Endothelial cell (in vitro differentiated cells): Measurements from ENCODE around the gene RORB. TPM values are rescaled to one million over a fixed set of nuclear protein-coding genes. Genes with fewer than 3 reads are reported as not detected.

Experiments used
- DNase-seq: peaks from one replicate; pipeline ENCODE4 v3.0.0; 2021; ENCODE audit warnings: low spot score
- H3K27ac Mint-ChIP-seq: one replicate; pipeline ENCODE4 v1.8.0; 2021; ENCODE audit warnings: mixed read lengths, inconsistent platforms; ENCODE audit not compliant: unreplicated experiment
- H3K27me3 Mint-ChIP-seq: one replicate; pipeline ENCODE4 v1.8.0; 2021; ENCODE audit warnings: mild to moderate bottlenecking, moderate library complexity, mixed read lengths, inconsistent platforms; ENCODE audit not compliant: unreplicated experiment
- H3K36me3 Mint-ChIP-seq: one replicate; pipeline ENCODE4 v1.8.0; 2021; ENCODE audit warnings: mild to moderate bottlenecking, low read depth, mixed read lengths, inconsistent platforms; ENCODE audit not compliant: unreplicated experiment
- H3K4me1 Mint-ChIP-seq: one replicate; pipeline ENCODE4 v1.8.0; 2021; ENCODE audit warnings: mild to moderate bottlenecking, mixed read lengths, inconsistent platforms; ENCODE audit not compliant: unreplicated experiment
- H3K4me3 Mint-ChIP-seq: one replicate; pipeline ENCODE4 v1.8.0; 2021; ENCODE audit warnings: mild to moderate bottlenecking, mixed read lengths, inconsistent platforms; ENCODE audit not compliant: unreplicated experiment
- H3K9me3 Mint-ChIP-seq: one replicate; pipeline ENCODE4 v1.8.0; 2021; ENCODE audit warnings: mixed read lengths, inconsistent platforms; ENCODE audit not compliant: unreplicated experiment
- CTCF ChIP-seq: fragments of 200-600 bp; sonication (generic); IDR thresholded peaks from one replicate; pipeline ENCODE4 v1.5.0; 2021; ENCODE audit warnings: antibody characterized with exemption; ENCODE audit not compliant: unreplicated experiment
- total RNA-seq: library from RNA; stranded (reverse); fragmentation: NEBNext Ultra II Directional; extraction: Animal tissue kit (Norgen Biotek cat#: 25700); gene quantifications from one replicate; pipeline ENCODE4 v1.2.1, GENCODE V29; 2021; ENCODE audit not compliant: unreplicated experiment

Gene RORB
- total RNA-seq, 1 donor from 2014 or later, result 0.51 TPM

GRCh38 chr9:74521009-74521408 is 23.9 kb downstream of the RORB start:
- H3K4me3 Mint-ChIP-seq, result no peak overlapping the region
- DNase-seq, result no peak
- peaks cover 1% of the 10 kb centered on the region for H3K27me3 Mint-ChIP-seq

GRCh38 chr9:74524289-74524688 is 27.2 kb downstream of the RORB start:
- Mint-ChIP-seq H3K27me3 (peaks cover 1% of the 10 kb centered on the region), H3K4me3 (no peak overlapping the region), H3K4me1 (no peaks in the 10 kb centered on the region), H3K9me3 (no peaks in the 10 kb centered on the region), H3K27ac (no peak overlapping the region), H3K36me3 (no peaks in the 10 kb centered on the region)
- no peak for DNase-seq
- TF ChIP-seq CTCF, result no peak

More at GRCh38 chr9:74521009-74521408, 23.9 kb downstream of the RORB start:
- no peaks in the 10 kb centered on the region for H3K36me3 Mint-ChIP-seq
- no peaks in the 10 kb centered on the region for H3K4me1 Mint-ChIP-seq
- no peaks in the 10 kb centered on the region for H3K9me3 Mint-ChIP-seq
- no peak overlapping the region for H3K27ac Mint-ChIP-seq
- TF ChIP-seq CTCF, result no peak

GRCh38 chr9:74526215-74526614 is 29.1 kb downstream of the RORB start:
- Mint-ChIP-seq H3K9me3 (no peaks in the 10 kb centered on the region), H3K4me3 (no peak overlapping the region), H3K27me3 (peaks cover 1% of the 10 kb centered on the region), H3K4me1 (no peaks in the 10 kb centered on the region), H3K27ac (no peak overlapping the region), H3K36me3 (no peaks in the 10 kb centered on the region)
- no peak for TF ChIP-seq CTCF
- no peak for DNase-seq

- no peak for DNase-seq
- Mint-ChIP-seq H3K27ac (no peak overlapping the region), H3K4me3 (no peak overlapping the region), H3K4me1 (no peaks in the 10 kb centered on the region), H3K9me3 (no peaks in the 10 kb centered on the region), H3K27me3 (peaks cover 1% of the 10 kb centered on the region), H3K36me3 (no peaks in the 10 kb centered on the region)
- TF ChIP-seq CTCF, result no peak
Measured at GRCh38 chr9:74527718-74528117, 30.6 kb downstream of the RORB start.

- no peak overlapping the region for H3K27ac Mint-ChIP-seq
Measured at GRCh38 chr9:74528207-74528606, 31.1 kb downstream of the RORB start.

More at GRCh38 chr9:74528207-74528606, 31.1 kb downstream of the RORB start:
- Mint-ChIP-seq H3K4me3 (no peak overlapping the region), H3K9me3 (no peaks in the 10 kb centered on the region), H3K27me3 (peaks cover 1% of the 10 kb centered on the region), H3K4me1 (no peaks in the 10 kb centered on the region), H3K36me3 (no peaks in the 10 kb centered on the region)
- TF ChIP-seq CTCF, result no peak
- DNase-seq, result no peak
